GM18499 (cell line): ENCODE data around the gene ADAM8.
A peak's percentile ranks its signal among the peaks of the same experiment; 100 is the strongest.

Source experiments
- ATAC-seq: cut with Tn5 transposase; IDR thresholded peaks from one replicate; pipeline ENCODE4 v1.9.1; 2021; ENCODE audit warnings: moderate number of reproducible peaks; ENCODE audit not compliant: insufficient read depth, unreplicated experiment

ADAM8 gene

GRCh38 chr10:133283931-133284330 is 7.3 kb upstream of the ADAM8 start:
- no peak for ATAC-seq

DNA sequence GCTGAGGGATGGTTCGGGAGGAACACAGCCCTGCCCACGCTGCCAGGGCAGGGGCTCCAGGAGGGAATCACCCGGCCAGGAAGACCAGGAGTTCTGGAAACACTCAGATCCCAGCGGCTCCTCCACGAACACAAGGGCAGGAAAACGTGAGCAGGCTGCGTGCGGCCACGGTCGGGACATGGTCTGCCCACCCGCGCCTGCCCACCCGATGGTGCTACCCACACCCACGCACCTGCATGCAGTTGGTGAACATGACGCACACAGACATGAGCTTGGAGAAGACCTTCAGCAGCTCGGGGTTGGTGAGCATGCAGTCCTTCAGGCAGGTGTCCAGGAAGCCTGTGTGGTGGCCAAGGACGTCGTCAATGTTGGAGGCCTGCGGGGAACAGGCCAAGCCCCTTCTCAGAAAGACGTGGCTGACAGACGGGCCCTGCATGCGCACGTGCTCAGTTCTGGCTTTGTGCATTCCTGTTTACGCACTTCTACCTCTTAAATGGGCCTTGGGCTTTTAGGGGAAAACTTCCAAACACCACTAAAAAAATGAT is 6.2 kb upstream of the ADAM8 start:
- ATAC-seq = no peak

DNA sequence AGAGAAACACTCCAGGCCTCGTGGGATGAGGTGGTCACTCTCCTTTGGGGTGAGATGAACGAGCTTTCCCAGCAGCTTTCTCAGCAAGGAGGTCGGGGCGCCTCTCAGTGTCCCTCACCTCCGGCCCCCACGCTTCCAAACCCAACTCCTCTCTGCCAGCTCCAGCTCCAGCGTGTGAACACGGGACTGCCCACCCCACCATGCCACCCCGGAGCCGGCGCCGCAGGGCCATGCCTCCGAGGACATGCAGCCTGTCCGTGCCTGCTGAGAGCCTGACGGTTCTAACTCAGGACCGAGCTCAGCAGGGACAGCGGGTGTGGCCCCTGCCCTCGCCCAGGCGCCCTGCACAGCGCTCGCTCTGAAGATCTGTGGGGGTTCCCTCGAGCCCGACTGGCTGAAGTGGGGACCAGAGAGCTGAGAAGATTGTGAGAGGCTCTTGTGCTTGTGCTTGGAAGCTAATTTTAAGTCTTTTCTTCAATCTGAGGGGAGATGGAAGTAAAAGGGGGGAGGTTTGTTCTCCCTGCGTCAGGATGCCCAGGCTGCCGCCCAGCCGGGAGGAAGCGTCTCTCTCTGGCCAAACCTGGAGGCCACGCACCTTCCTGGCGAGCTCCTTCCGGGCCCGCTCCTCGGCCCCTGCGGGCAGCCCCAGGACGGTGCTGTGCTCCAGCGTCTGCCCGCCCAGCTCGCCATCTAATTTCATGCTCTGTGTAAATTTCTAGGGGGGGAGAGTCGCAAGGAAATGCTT is 5.1 kb upstream of the ADAM8 start:
- no peak for ATAC-seq

- no peak for ATAC-seq
These were observed 4.4 kb upstream of the ADAM8 start for GRCh38 chr10:133281084-133281483.

GRCh38 chr10:133280391-133281059 is 3.9 kb upstream of the ADAM8 start:
- ATAC-seq = no peak

DNA sequence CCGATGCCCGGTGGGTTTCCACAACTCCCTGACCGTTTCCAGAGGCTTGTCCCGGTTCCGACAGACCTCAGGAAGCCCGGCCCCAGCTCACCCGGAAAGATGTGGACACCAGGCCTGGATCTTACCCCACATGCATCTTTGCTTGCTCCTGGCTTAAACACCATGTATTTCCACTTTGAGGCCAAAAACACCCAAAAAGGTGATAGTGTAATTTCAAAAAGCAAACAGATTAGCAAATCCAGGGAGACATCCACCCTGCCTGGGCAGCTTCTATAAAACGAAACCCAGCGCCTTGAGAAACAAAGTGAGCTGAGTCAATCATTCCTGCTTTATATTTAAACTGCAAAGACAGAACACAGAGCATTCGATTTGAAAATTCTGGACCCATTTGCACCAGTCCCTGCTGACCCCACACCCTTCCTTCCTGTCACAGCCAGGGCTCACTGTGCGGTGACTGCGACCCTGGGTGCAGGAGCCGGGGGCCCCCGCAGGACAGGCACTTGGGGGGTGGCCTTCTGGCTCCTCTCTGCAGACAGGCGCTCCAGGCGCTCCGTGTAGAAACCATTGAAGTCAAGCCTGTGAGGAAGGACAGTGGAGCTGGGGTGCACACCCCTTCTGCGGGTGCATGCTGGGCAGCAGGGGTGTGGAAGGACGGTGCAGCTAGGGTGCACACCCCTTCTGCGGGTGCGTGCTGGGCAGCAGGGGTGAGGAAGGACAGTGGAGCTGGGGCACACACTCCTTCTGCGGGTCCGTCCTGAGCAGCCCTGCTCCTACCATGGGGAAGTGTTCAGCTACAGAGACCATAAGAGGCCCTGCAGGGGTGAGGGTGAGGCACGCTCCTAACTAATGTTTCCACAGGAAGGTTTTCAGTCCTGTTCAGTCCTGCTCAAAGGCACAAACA is 2.9 kb upstream of the ADAM8 start:
- ATAC-seq = no peak

GRCh38 chr10:133278577-133279265 is 2.1 kb upstream of the ADAM8 start:
- ATAC-seq = peak; percentile 28

DNA sequence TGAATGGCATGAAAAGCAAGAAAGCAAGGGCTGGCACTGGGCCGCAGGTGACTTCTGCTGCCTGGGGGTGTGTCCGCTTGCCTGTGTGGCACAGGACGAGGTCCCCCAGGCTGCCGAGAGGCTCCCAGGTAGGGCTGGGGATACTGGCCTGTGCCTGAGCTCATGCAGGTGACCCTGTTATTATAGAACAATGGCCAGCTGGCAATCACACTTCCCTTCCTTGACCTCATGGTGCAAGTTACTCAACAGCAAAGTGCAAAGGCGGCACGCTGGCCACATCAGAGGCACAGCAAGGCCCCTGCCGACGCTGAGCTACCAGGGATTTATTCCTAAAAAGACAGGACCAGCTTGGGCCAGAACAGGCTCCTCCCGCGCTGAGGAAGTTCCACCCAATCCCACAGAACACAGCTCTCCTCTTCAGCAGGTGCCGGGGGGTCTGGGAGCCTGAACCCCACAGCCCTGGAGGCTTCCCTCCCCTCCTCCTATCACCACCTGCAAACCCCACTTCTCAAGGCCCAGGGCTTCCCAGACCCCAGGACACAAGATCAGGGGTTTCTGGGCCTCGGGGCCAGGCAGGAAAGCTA is 1.4 kb upstream of the ADAM8 start:
- ATAC-seq = no peak

GRCh38 chr10:133277277-133277992 is 767 bp upstream of the ADAM8 start:
- ATAC-seq = no peak

DNA sequence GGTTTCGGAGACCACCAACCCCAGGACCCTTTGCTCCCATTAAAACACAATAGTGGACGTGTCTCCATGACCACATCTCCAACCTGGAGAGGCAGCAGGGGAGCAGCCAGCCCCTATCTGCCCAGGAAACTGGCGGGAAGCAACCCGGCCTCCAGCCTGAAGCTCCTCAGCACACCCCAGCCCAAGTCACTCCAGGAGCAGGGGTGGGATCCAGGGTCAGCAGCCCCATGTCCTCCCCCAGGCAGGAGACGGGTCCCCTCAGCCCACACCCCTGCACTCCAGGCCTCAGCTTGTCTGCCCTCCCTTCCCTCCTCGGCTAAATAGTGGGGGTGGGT is 601 bp downstream of the ADAM8 start:
- no peak for ATAC-seq

- no peak for ATAC-seq
These were observed 980 bp downstream of the ADAM8 start for GRCh38 chr10:133275684-133276092.

DNA sequence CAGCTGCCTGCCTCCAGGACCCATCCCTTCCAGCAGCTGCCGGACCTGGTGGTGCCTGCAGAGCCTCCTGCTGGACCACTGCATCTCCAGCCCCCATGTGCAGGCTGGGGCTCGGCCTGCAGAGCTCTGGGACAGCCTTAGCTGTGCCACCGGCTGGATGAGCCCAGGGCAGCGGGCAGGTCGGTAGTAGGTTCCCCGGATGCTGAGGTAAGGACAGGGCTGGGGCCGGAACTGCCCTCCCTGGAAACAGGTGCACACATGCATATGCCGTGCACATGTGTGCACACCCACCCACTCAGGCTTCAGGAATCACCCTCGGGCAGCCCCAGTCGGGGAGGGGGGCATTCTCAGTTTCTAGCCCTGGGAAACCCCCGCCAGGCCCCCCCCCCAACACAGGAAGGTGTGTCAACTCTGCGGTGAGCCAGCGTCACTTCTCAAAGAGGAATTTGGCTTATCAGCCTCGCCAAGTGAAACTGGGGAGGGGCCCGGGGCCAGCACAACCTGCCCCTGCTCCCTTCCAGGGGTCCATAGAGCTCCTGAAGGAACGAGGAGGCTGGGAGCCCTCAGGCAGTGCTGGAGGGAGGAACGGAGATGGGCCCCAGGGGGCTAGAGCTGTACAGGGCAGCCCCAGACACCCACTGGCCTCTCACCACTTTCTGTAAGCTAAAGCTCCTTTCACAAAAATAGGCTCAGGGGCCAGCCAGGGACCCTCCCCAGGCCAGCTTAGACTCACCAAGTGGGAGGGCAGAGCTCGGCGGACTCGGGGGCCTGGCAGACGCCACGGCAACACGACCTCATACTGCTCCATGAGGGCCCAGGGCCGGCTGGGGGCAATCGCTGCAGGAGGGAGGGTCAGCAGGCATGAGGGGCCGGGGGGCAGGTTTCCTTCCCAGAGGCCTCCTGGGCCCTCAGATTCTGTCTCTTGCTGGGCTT is 1.7 kb downstream of the ADAM8 start:
- ATAC-seq = peak; percentile 39

DNA sequence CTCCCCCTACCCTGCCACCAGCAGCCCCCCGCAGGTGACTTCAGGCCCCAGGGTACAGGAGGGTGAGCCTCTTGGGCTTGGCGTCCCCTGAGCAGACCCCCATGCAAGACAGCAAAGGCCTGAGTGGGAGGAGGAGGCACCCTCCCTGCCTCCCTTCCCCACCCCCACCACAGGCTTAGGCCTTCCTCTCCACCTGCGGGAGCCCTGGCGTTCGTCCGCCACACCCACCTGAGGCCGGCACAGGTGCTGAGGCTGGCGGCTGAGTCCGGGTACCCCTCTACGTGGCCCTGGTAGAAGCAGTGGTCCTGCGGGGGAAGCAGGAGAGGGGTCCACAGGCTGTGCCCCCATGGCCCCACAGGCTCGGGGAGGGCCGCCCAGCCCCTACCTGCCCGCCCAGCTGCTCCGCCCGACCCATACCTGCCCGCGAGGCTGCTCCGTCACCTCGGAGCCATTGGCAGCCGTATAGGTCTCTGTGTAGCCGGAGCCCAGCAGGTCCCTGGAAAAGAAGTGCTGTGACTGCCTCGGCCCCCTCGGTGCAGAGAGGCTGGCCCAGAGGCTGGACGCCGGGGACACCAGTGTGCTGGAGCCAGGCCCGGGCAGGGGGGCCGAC is 3.0 kb downstream of the ADAM8 start:
- ATAC-seq = no peak

- no peak for ATAC-seq
These were observed 3.7 kb downstream of the ADAM8 start for GRCh38 chr10:133272964-133273420.

DNA sequence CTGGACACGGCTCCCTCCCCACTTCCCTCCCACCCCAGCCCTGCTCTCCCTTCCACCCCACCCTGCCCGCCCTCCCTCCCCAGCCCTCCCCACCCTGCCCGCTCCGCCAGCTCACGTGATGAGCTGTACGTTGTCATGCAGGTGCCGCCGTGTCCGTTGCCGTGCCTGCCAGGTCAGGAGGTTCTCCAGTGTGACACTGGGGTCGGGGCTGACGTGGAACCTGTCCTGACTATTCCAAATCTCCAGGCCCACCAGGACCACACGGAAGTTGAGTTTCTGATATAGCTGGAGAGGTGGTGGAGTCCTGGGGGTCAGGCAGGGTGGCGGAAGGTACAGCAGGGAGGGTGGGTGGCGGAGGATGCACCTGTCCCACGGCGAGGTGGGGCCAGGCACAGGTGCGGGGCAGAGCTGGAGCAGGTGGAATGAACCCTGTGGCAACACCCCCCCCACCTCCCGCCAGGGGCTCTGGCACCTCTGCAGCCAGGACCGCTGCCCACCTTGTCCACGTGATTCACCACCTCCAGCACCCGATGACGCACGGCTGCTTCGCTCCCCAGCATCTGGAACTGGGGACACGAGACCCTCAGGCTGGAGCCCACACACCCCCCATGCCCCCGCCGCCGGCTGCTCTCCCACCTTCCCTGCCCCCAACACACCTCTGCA is 4.2 kb downstream of the ADAM8 start:
- ATAC-seq = no peak

DNA sequence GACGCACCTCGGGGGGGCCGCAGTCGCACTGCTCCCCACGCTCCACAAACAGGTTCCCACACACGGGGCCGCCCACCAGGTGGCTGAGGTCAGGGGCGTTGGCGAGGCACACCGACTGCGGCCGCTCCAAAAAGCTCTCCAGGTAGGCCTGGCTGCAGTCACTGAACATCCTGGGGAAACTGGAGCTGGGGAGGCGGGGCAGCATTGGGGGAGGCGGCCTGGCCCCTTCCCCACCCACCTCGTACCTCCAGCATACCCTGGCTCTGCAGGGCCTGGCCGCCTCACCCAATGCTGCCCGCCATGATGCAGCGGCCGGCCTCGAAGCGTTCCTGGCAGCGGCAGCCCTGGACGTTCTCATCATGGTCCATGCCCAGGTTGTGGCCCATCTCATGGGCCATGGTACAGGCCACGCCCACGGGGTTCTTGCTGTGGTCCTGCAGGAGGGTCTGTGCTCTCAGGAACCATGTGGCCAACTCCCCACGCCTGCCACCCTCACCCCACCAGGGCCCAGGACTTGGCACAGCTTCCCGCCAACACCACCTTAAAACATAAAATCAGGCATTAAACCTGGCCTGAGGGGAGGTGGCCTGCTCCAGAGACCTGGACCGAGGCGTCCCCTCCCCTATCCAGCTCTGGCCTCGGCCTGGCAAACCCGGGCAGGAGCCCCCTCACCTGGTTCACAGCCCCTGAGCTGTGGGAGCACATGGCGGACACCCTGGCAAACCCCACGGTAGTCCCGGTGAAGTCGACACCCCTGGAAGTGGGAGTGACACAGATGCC is 5.0 kb downstream of the ADAM8 start:
- ATAC-seq = no peak
